Ectodermal cell (in vitro differentiated cells): ENCODE results near the gene NUBPL.
"Not testable (repeated sequence)": the region's sequence is repeated elsewhere in the genome, so short reads cannot be mapped to it uniquely, and the experiment has no call there.

Source experiments
- H3K27ac ChIP-seq: 2 replicates; pipeline ENCODE4 v1.7.0; 2013; ENCODE audit warnings: mild to moderate bottlenecking, low read depth, low read length; ENCODE audit not compliant: insufficient read depth, poor library complexity, severe bottlenecking
- H3K27me3 ChIP-seq: 2 replicates; pipeline ENCODE4 v1.7.0; 2013; ENCODE audit warnings: mild to moderate bottlenecking, low read length; ENCODE audit not compliant: insufficient read depth, control insufficient read depth, poor library complexity, severe bottlenecking
- H3K36me3 ChIP-seq: one replicate; pipeline ENCODE4 v1.7.0; 2013; ENCODE audit warnings: low read length; ENCODE audit not compliant: control insufficient read depth, insufficient read depth
- H3K4me1 ChIP-seq: one replicate; pipeline ENCODE4 v1.7.0; 2013; ENCODE audit warnings: low read length; ENCODE audit not compliant: control insufficient read depth, insufficient read depth
- H3K4me3 ChIP-seq: 2 replicates; pipeline ENCODE4 v1.7.0; 2013; ENCODE audit warnings: low read depth, low read length, control low read depth; ENCODE audit not compliant: insufficient read depth
- H3K9me3 ChIP-seq: 2 replicates; pipeline ENCODE4 v1.7.0; 2013; ENCODE audit warnings: mild to moderate bottlenecking, low read length, moderate library complexity; ENCODE audit not compliant: control insufficient read depth
- WGBS, 2 experiments: methylation state at CpG; one replicate each; pipeline ENCODE4 v1.1.7; 2013; ENCODE audit warnings: missing lambda C conversion rate in 2 of 2; 5-methylcytosine and 5-hydroxymethylcytosine counted together

NUBPL gene

DNA sequence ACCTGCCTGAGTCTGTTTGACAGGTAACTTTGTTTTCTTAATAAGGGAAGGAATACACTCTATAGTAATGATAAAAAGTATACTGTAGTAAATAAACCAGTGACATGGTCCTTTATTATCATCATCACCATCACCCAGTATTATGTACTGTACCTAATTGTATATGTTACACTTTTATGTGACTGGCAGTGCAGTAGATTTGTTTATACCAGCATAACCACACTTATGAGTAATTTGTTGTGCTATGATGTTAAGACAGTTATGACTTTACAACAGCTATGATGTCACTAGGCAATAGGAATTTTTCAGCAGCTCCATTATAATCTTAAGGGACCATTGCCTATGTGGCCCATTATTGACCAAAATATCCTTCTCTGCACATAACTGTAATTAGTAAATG, 155.0 kb downstream of the NUBPL start:
- Histone ChIP-seq H3K36me3 (no peaks in the 10 kb centered on the region), H3K27ac (no peak overlapping the region), H3K27me3 (no peaks in the 10 kb centered on the region), H3K4me3 (no peak overlapping the region), H3K4me1 (no peaks in the 10 kb centered on the region), H3K9me3 (no peaks in the 10 kb centered on the region)

DNA sequence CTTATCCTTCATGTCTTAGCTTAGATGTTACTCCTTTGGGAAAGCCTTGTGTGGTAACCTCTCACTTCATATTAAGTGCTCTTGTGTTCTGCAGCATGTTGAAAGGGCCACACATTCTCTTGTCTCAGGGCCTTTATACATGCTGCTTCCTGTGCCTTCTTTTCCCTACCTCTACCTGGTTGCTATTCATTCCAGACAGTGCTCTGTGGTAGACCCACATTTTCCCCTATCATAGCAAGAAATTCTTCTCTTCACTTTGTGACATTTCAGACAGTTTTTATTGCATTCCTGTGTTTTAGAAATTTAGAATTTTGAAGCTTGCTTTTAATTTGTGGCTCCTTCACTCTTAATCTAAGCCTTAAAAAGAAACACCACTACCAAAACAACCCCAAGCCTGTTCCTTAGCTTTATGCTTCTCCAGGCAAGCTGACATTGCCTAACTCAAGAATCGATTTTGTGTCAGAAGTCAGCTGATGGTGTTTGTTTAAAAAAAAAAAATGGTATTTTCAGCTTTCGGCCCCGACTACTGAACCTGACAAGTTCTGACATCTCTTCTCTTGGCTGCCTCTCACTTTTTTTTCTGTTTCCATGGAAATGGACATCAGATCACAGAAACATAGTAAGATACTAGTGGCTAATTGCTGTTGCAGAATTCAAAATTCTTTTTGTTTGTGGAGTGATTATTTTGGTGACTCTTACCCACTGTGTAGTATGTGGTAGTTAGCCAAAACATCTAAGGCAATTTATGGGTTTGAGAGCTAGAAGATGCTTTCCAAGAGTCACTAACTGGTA, 156.3 kb downstream of the NUBPL start:
- H3K36me3 ChIP-seq = no peaks in the 10 kb centered on the region
- no peaks in the 10 kb centered on the region for H3K27me3 ChIP-seq
- H3K4me1 ChIP-seq = no peaks in the 10 kb centered on the region
- no peak overlapping the region for H3K4me3 ChIP-seq
- H3K27ac ChIP-seq = no peak overlapping the region
- no peaks in the 10 kb centered on the region for H3K9me3 ChIP-seq
- WGBS, 2 experiments = 88 to 93% methylated on average over 3 of the region's 3 CpGs

DNA sequence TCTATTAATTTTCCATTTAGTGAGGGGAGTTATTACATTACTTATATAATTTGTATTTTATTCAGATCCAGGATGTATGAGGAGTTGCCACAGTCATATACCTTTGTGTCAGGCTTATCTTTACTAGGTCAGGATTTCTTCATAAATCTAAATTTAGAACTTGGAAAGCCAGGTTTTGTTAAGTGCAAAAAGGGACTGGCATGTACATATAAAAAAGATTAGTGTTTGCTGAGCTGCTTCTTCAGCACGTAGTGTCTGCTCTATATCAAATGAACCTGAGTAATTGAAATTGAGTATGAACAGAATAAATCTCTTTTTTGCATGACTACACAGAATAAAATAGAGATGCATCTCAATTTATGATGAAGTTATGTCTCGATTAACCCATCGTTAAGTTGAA, 157.4 kb downstream of the NUBPL start:
- no peak overlapping the region for H3K27ac ChIP-seq
- H3K27me3 ChIP-seq = no peaks in the 10 kb centered on the region
- H3K36me3 ChIP-seq = no peaks in the 10 kb centered on the region
- WGBS, 2 experiments = 80 to 83% methylated on average over 3 of the region's 3 CpGs
- H3K4me1 ChIP-seq = no peaks in the 10 kb centered on the region
- no peaks in the 10 kb centered on the region for H3K9me3 ChIP-seq
- no peak overlapping the region for H3K4me3 ChIP-seq

DNA sequence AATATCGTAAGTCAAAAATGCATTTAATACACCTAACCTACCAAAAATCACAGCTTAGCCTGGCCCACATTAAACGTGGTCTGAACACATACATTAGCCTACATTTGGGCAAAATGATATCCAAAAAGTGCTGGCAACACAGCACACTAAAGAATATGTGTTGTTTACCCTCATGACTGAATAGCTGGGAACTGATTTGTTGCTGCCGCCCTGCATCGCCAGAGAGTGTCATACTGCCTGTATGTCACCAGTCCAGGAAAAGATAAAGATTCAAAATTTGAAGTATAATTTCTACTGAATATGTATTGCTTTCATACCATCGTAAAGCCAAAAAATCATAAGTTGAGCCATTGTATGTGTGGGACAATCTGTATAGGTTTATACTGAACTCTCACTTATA, 157.8 kb downstream of the NUBPL start:
- Histone ChIP-seq H3K36me3 (no peaks in the 10 kb centered on the region), H3K4me1 (no peaks in the 10 kb centered on the region), H3K27me3 (no peaks in the 10 kb centered on the region), H3K9me3 (no peaks in the 10 kb centered on the region), H3K4me3 (no peak overlapping the region), H3K27ac (no peak overlapping the region)
- WGBS, 2 experiments = 94 to 97% methylated on average over 5 of the region's 5 CpGs

DNA sequence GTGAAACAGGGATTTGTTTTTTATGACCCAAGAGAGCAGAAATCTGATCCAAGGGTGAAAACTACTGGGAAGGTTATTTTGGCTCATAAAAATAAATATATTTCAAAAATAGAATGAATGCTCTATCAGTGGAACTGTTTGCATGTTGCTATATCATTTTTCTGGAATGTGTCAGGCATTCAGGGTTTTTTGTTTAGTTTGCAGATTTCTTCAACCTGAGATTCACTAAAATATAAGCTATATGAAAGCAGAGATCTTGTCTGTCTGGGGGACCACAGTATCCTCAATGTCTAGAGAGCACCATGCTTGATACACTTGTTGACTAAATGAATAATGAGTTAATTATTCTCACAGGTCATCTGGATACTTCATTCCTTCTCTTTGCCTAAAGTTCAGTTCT, 165.1 kb downstream of the NUBPL start:
- Histone ChIP-seq H3K36me3 (peaks cover 3% of the 10 kb centered on the region), H3K9me3 (no peaks in the 10 kb centered on the region), H3K27ac (no peak overlapping the region), H3K4me3 (no peak overlapping the region), H3K27me3 (no peaks in the 10 kb centered on the region), H3K4me1 (no peaks in the 10 kb centered on the region)

DNA sequence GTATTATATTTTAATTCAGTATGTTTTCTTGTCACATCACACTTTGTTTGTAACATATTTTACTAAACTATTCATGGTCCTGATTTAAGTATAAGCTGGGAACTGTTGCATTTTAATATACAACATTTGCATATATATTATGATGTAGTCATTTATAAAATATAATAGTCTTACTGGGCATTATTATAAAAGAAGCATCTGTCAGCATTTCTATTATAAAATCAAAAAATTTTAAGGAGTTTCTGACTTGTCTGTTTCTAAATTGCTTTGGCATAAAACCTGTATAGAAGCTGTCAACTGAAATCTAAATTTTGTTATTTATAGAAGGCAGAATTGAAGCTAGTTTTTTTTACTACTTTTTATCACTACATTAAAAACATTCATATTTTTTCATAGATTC, 166.6 kb downstream of the NUBPL start:
- no peaks in the 10 kb centered on the region for H3K9me3 ChIP-seq
- no peaks in the 10 kb centered on the region for H3K27me3 ChIP-seq
- H3K27ac ChIP-seq = no peak overlapping the region
- H3K4me3 ChIP-seq = no peak overlapping the region
- H3K36me3 ChIP-seq = peaks cover 4% of the 10 kb centered on the region
- H3K4me1 ChIP-seq = no peaks in the 10 kb centered on the region

DNA sequence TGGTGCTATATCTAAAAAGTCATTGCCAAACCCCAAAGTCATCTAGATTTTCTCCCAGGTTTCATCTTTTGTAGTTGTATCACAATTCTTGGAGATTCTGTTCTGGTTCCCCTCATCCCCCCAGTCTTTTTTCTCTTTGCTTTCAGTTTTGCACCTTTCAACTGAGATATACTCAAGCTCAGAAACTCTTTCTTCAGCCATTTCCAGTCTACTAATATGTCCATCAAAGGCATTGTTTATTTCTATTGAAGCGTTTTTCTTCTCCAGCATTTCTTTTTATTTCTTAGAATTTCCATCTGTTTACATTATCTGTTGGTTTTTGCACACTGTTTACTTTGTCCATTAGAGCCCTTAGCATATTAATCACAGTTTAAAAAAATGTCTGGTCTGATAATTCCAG, 179.5 kb downstream of the NUBPL start:
- H3K9me3 ChIP-seq = no peaks in the 10 kb centered on the region
- H3K27me3 ChIP-seq = no peaks in the 10 kb centered on the region
- H3K4me3 ChIP-seq = no peak overlapping the region
- H3K36me3 ChIP-seq = no peaks in the 10 kb centered on the region
- 85 to 100% methylated on average over 1 of the region's 1 CpG for whole genome bisulfite sequencing, 2 experiments
- H3K4me1 ChIP-seq = no peaks in the 10 kb centered on the region
- no peak overlapping the region for H3K27ac ChIP-seq

DNA sequence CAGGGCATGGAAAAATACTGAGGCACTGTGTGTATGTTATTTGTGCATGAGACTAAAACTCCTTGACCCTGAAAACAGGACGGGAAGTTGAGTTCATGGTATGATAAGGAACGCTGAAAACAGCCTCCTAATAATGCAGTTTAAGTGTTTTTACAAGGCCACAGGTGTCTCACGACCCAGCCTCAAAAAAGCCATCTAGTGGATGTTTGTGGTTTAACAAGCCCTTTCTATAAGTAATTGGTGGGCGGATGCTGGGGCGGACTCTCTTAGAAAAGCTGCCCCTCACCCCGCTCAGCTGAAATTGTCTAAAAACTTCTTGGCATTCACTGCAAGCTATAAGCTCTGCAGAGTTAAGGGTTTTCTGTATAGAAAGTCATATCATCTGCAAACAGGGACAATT, 184.5 kb downstream of the NUBPL start:
- H3K36me3 ChIP-seq = no peaks in the 10 kb centered on the region
- H3K9me3 ChIP-seq = no peaks in the 10 kb centered on the region
- no peaks in the 10 kb centered on the region for H3K4me1 ChIP-seq
- 92 to 95% methylated on average over 6 of the region's 6 CpGs for WGBS, 2 experiments
- H3K27ac ChIP-seq = no peak overlapping the region
- H3K4me3 ChIP-seq = no peak overlapping the region
- no peaks in the 10 kb centered on the region for H3K27me3 ChIP-seq

DNA sequence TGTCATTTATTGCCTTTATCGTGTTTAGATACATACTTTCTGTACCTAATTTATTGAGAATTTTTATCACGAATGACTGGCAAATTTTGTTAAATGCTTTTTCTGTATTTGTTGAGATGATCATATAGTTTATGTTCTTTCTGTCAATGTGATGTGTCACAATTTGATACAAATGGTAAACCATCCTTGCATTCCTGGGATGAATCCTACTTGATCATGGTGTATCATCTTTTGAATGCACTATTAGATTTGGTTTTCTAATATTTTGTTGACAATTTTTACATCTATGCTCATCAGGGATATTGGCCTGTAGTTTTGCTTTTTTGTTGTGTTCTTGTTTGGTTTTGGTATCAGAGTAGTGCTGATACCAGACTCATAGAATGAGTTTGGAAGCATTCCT, 185.1 kb downstream of the NUBPL start:
- Histone ChIP-seq H3K4me1 (no peaks in the 10 kb centered on the region), H3K36me3 (no peaks in the 10 kb centered on the region), H3K27me3 (no peaks in the 10 kb centered on the region), H3K9me3 (no peaks in the 10 kb centered on the region), H3K27ac (no peak overlapping the region), H3K4me3 (no peak overlapping the region)
- WGBS, 2 experiments = 100% methylated on average over 1 to 2 of the region's 2 CpGs

DNA sequence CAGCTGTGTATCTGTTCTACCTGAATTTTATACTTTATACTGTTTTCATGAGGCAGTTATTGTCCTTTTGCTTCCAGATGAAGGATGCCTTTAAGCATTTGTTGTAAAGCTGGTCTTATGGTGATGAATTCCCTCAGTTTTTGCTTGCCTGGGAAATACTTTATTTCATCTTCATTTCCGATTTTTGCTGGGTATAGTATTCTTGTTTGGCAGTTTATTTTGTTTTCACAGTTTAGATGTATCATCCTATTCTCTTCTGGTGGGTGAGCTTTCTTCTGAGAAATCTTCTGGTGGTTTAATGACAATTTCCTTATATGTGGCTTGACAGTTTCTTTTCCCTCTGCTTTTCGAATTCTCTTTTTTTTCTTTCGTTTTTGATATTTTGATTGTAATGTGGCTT, 188.1 kb downstream of the NUBPL start:
- Histone ChIP-seq H3K27ac (no peak overlapping the region), H3K4me1 (no peaks in the 10 kb centered on the region), H3K9me3 (no peaks in the 10 kb centered on the region), H3K36me3 (no peaks in the 10 kb centered on the region), H3K4me3 (no peak overlapping the region), H3K27me3 (no peaks in the 10 kb centered on the region)
- 83 to 84% methylated on average over 1 to 3 of the region's 3 CpGs for WGBS, 2 experiments

DNA sequence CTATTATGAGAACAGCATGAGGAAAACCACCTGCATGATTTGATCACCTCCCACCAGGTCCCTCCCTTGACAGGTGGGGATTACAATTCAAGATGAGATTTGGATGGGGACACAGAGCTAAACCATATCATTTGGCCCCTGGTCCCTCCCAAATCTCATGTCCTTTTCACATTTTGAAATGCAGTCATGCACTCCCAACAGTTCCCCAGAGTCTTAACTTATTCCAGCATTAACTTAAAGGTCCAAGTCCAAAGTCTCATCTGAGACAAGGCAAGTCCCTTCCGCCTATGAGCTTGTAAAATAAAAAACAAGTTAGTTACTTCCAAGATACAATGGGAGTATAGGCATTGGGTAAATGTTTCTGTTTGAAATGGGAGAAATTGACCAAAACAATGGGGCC, 189.8 kb downstream of the NUBPL start:
- H3K4me1 ChIP-seq, H3K27me3 ChIP-seq, H3K9me3 ChIP-seq, H3K4me3 ChIP-seq, H3K36me3 ChIP-seq, H3K27ac ChIP-seq: not testable (repeated sequence)
- 80 to 92% methylated on average over 1 of the region's 1 CpG for WGBS, 2 experiments
